Superior temporal gyrus (tissue), 1 donor: ENCODE measurements around the gene ZNFX1.
"Not testable (repeated sequence)": the region's sequence is repeated elsewhere in the genome, so short reads cannot be mapped to it uniquely, and the experiment has no call there.

Experiments
- DNase-seq: peaks from one replicate; pipeline ENCODE4 v3.0.0-alpha.2; 2016; ENCODE audit errors: extremely low spot score

ZNFX1 gene

DNA sequence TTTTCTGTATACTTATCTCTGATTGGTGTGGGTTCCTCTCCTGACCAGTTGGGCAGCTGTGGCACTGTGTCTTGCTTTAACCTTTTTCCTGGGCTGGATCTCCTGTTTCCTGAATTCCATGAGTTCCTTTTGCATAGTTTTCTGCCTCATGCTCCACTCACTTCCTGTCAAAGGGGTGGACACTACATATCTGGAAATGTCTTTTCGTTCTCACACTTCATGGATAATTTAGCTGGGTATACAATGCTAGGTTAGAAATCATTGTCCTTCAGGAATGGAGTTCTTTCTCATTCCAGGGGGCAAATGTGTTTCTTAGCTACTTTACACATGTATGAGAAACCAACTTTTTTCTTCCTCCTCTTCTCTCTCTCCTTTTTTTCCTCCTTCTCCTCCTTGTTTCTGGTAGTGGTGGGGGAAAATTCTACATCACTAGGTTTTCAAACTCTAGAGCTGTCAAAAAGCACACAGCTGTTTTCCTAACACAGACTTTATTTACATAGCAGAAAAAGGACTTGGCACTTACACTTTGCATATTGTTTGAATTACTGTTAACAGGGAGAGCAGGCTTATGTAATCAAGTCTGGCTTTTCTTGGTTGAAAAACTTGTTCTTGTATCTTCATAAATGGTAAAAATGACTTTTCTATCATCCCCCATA is 67.6 kb downstream of the ZNFX1 start:
- peak; percentile 18 for DNase-seq

DNA sequence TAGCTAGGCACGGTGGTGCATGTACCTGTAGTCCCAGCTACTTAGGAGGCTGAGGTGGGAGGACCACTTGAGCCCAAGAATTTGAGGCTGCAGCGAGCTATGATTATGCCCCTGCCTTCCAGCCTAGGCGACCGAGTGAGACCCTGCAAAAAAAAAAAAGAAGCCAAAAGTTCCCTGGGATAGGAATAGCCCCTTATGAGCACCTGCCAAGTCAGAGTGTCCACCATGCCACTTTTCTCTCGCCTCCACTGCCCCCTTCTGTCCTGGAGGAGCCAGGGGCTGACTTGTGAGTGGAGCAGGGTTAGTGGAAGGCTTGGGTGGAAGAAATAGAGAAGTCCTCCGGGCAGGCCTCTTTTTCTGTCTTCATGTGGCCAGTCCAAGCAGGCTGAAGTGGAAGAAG is 70.8 kb downstream of the ZNFX1 start:
- DNase-seq, result no peak

GRCh38 chr20:49203746-49204145 is 74.1 kb downstream of the ZNFX1 start:
- no peak for DNase-seq

GRCh38 chr20:49203011-49203410 is 74.8 kb downstream of the ZNFX1 start:
- no peak for DNase-seq

GRCh38 chr20:49199729-49200293 is 78.0 kb downstream of the ZNFX1 start:
- no peak for DNase-seq

- DNase-seq, result not testable (repeated sequence)
These were observed 84.8 kb downstream of the ZNFX1 start for GRCh38 chr20:49192944-49193518.
